K562 (cell line): Measurements from ENCODE around the gene C11orf98. TPM values are rescaled to one million over a fixed set of nuclear protein-coding genes. Genes with fewer than 3 reads are reported as not detected.

Experiments used
- ATAC-seq: fragments of 200-7000 bp; cut with Tn5 transposase; 3 replicates; pipeline ENCODE4 v1.9.1; 2020; ENCODE audit warnings: moderate library complexity
- BruUV-seq: library from RNA; stranded (reverse); fragments of 400-500 nt; replicated peaks from 2 replicates; lab custom pipeline; 2021; lab: Mats Ljungman, UMichigan
- CTCF ChIA-PET: fragments of 300-600 bp; formaldehyde crosslinking; extraction: SDS; loops from one replicate; lab custom pipeline; 2021; ENCODE audit warnings: low intra/inter-chr PET ratio; lab: Yijun Ruan, JAX
- POLR2A ChIA-PET: fragments of 300-600, 350-650 bp; sonication (Branson Sonifier 250); formaldehyde crosslinking; extraction: SDS; loops from one replicate; lab custom pipeline; 2021; ENCODE audit warnings: antibody characterized with exemption, inconsistent platforms; lab: Yijun Ruan, JAX
- DNase-seq, 4 experiments: peaks; one replicate each; pipeline versions ENCODE4 v3.0.0 to v3.0.0-alpha.2; 2011 to 2018; ENCODE audit warnings: low spot score in 3 of 4, mixed read lengths in 3 of 4; ENCODE audit errors: extremely low read depth in 1 of 4
- FAIRE-seq: peaks from 2 replicates; lab custom pipeline; 2011; peaks lifted over from hg19 to GRCh38; lab: Jason Lieb, UNC
- H2AFZ ChIP-seq: 2 replicates; pipeline ENCODE4 v1.6.0; 2011; ENCODE audit warnings: low read depth, low read length, control low read depth, inconsistent platforms
- H3K27ac ChIP-seq: fragments of 200-600 bp; 3 replicates; pipeline ENCODE4 v1.8.0; 2011; ENCODE audit warnings: low read depth, mild to moderate bottlenecking, control low read depth, inconsistent platforms, low read length, moderate library complexity, mixed read lengths; ENCODE audit errors: extremely low read depth
- H3K27me3 ChIP-seq, 2 experiments: fragments of 300-600 bp in 1 of 2; 2 replicates in 1 of 2; 3 replicates in 1 of 2; pipeline versions ENCODE4 v1.6.0 to v1.8.0; 2011; ENCODE audit warnings: inconsistent platforms in 2 of 2, low read length in 2 of 2, mild to moderate bottlenecking in 1 of 2, mixed read lengths in 1 of 2, moderate library complexity in 1 of 2; ENCODE audit not compliant: control insufficient read depth in 2 of 2, insufficient read depth in 2 of 2
- H3K36me3 ChIP-seq: fragments of 300-600 bp; 3 replicates; pipeline ENCODE4 v1.8.0; 2011; ENCODE audit warnings: mild to moderate bottlenecking, low read length, inconsistent platforms; ENCODE audit not compliant: control insufficient read depth, insufficient read depth
- H3K4me1 ChIP-seq, 2 experiments: fragments of 200-600 bp in 1 of 2; replicated peaks in 1 of 2; 2 replicates in 1 of 2; 3 replicates in 1 of 2; pipeline versions ENCODE4 v1.5.1 to v1.8.0; 2011; ENCODE audit warnings: inconsistent platforms in 2 of 2, low read length in 2 of 2, mild to moderate bottlenecking in 1 of 2, mixed read lengths in 1 of 2, moderate library complexity in 1 of 2; ENCODE audit not compliant: control insufficient read depth in 2 of 2, insufficient read depth in 2 of 2
- H3K4me2 ChIP-seq: 2 replicates; pipeline ENCODE4 v1.6.1; 2011; ENCODE audit warnings: low read length, control low read depth, inconsistent platforms, mixed read lengths; ENCODE audit not compliant: insufficient read depth
- H3K4me3 ChIP-seq: fragments of 200-600 bp; sonication (generic), shearing (Covaris generic); 2 replicates; pipeline ENCODE4 v1.5.1; 2016; ENCODE audit warnings: control low read depth, inconsistent platforms
- H3K79me2 ChIP-seq: fragments of 200-600 bp; 3 replicates; pipeline ENCODE4 v1.8.0; 2011; ENCODE audit warnings: low read length, inconsistent platforms; ENCODE audit not compliant: control insufficient read depth, insufficient read depth
- H3K9ac ChIP-seq, 2 experiments: 2 replicates each; pipeline versions ENCODE4 v1.6.0 to v1.6.1; 2011; ENCODE audit warnings: low read depth in 2 of 2, low read length in 2 of 2, control low read depth in 1 of 2, inconsistent platforms in 1 of 2, mild to moderate bottlenecking in 1 of 2, mixed read lengths in 1 of 2; ENCODE audit not compliant: insufficient read depth in 1 of 2
- H3K9me1 ChIP-seq: one replicate; pipeline ENCODE4 v1.6.0; 2011; ENCODE audit warnings: inconsistent platforms, mild to moderate bottlenecking, low read length, moderate library complexity; ENCODE audit not compliant: control insufficient read depth, insufficient read depth
- H3K9me3 ChIP-seq: replicated peaks from 2 replicates; pipeline ENCODE4 v1.5.1; 2011; ENCODE audit warnings: low read depth, low read length, inconsistent platforms; ENCODE audit not compliant: control insufficient read depth, insufficient read depth
- H4K20me1 ChIP-seq: replicated peaks from 2 replicates; pipeline ENCODE4 v1.6.1; 2011; ENCODE audit warnings: low read length, inconsistent platforms, mixed read lengths; ENCODE audit not compliant: control insufficient read depth, insufficient read depth
- L3MBTL2 ChIP-seq: fragments of 450-650 bp; IDR thresholded peaks from 2 replicates; pipeline ENCODE4 v1.6.1; 2016; ENCODE audit warnings: mild to moderate bottlenecking, moderate library complexity
- SRSF7 ChIP-seq: fragments of 200-400 bp; formaldehyde crosslinking; optimal IDR thresholded peaks from 2 replicates; pipeline ENCODE3; 2017; ENCODE audit warnings: mild to moderate bottlenecking, low read depth, low read length
- TRIM24 ChIP-seq, 2 experiments: fragments of 450-650 bp; IDR thresholded peaks; 2 replicates each; pipeline ENCODE4 v1.6.1; 2016
- WGBS: fragments of 100-300 bp; shearing (Covaris generic); methylation state at CpG from one replicate; pipeline ENCODE4 v1.1.6; 2016; ENCODE audit warnings: low coverage, mixed read lengths; ENCODE audit not compliant: insufficient coverage; ENCODE audit errors: missing lambda C conversion rate; 5-methylcytosine and 5-hydroxymethylcytosine counted together
- in situ Hi-C: fragments of 300-500 bp; cut with MboI; formaldehyde crosslinking; loops from 4 replicates; pipeline ENCODE4 v1.15.0; 2018; ENCODE audit warnings: inconsistent platforms, mixed read lengths
- intact Hi-C: fragments of 100-400 bp; cut with micrococcal nuclease; formaldehyde crosslinking; loops from 2 replicates; pipeline ENCODE4 v1.14.2; 2022
- polyA plus RNA-seq, 8 experiments: library from polyadenylated mRNA; depleted of rRNA in 4 of 8; stranded (reverse) in 5 of 8; unstranded in 3 of 8; fragments of >200 nt; fragmentation: Nextera tagmentation in 2 of 8; fragmentation: Illumina TruSeq in 1 of 8; extraction: Ambion mirVana in 2 of 8; extraction: Trizol in 1 of 8; gene quantifications; 2 replicates each; pipeline versions ENCODE4 v1.2.1 to v1.2.3, GENCODE V29; 2011 to 2014; ENCODE audit warnings: inconsistent platforms in 1 of 8, missing spikeins in 1 of 8
- total RNA-seq, 7 experiments: library from RNA; depleted of rRNA in 6 of 7; stranded (reverse); fragments of >200 nt in 6 of 7; fragmentation: Illumina TruSeq in 2 of 7; extraction: Trizol in 2 of 7; gene quantifications; 2 replicates each; pipeline versions ENCODE4 v1.2.1 to v1.2.3, GENCODE V29; 2011 to 2021; ENCODE audit warnings: low replicate concordance in 1 of 7
- TF ChIP-seq, protein P1 (sequence below): fragments of 250-450 bp; sonication (Bioruptor Pico); IDR thresholded peaks from 2 replicates; pipeline ENCODE4 v1.5.1; 2021; ENCODE audit warnings: mild to moderate bottlenecking
- TF ChIP-seq, protein P2 (sequence below), 2 experiments: fragments of 450-650 bp; IDR thresholded peaks; 2 replicates each; pipeline ENCODE4 v1.6.1; 2016; ENCODE audit warnings: mild to moderate bottlenecking in 2 of 2, borderline replicate concordance in 1 of 2, low read depth in 1 of 2, moderate library complexity in 1 of 2
- TF ChIP-seq, protein P3 (sequence below), 2 experiments: fragments of 250-450 bp in 1 of 2; fragments of 450-650 bp in 1 of 2; sonication (Bioruptor Pico) in 1 of 2; IDR thresholded peaks; 2 replicates each; pipeline versions ENCODE4 v1.6.1 to v1.8.0; 2016 to 2021; ENCODE audit warnings: mild to moderate bottlenecking in 2 of 2, moderate library complexity in 2 of 2, missing compliant biosample characterization in 1 of 2, missing genetic modification characterization in 1 of 2

The C11orf98 gene
- total and polyA plus RNA-seq, 9 of the 15 experiments (the other 6 are each of a cell fraction or from before 2014, with no cell fraction given) = 103 to 352 (median 218) TPM

DNA sequence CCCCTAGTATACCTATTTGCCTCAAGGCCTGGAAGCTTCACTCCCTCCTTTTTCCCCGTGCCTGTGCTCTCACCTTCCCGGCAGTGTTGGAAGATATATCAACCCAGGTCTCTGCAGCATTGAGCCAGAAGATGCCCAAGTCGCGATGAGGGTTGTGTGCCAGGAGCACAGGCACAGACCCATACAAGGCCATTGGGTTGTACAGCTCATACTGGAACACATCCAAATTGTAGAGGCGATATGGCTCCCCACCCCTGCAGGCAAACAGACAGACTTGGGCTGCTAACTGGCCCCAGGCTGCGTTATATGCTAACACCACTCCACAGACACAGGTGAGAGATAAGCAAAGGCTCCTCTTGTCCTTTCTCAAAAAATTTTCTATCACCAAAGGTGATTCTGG, 32.5 kb downstream of the C11orf98 start:
- H3K27ac ChIP-seq = no peak overlapping the region
- no peaks in the 10 kb centered on the region; the same call in 1 of the 2 replicates for H4K20me1 ChIP-seq
- DNase-seq (no peak), FAIRE-seq (no peak), ATAC-seq (no peak)
- BruUV-seq = no TSS peak
- H3K4me1 ChIP-seq = no peaks in the 10 kb centered on the region
- H3K36me3 ChIP-seq = peaks cover 97% of the 10 kb centered on the region
- no peak overlapping the region for H2AFZ ChIP-seq
- no peak overlapping the region for H3K4me2 ChIP-seq
- CTCF ChIA-PET = no interaction called here
- H3K79me2 ChIP-seq = no peaks in the 10 kb centered on the region; the same call in 2 of the 3 replicates
- in situ Hi-C loops = no loop called here
- POLR2A ChIA-PET = no interaction called here
- 96% methylated on average over 6 of the region's 6 CpGs for WGBS
- no peak for TF ChIP-seq TRIM24 (IDR thresholded peaks at IDR 0.05)
- TF ChIP-seq, protein P1, sequence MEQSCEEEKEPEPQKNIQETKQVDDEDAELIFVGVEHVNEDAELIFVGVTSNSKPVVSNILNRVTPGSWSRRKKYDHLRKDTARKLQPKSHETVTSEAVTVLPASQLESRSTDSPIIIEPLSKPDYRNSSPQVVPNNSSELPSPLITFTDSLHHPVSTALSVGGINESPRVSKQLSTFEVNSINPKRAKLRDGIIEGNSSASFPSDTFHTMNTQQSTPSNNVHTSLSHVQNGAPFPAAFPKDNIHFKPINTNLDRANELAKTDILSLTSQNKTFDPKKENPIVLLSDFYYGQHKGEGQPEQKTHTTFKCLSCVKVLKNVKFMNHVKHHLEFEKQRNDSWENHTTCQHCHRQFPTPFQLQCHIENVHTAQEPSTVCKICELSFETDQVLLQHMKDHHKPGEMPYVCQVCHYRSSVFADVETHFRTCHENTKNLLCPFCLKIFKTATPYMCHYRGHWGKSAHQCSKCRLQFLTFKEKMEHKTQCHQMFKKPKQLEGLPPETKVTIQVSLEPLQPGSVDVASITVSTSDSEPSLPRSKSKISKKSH (CRISPR knock-in tag) = no peak
- TF ChIP-seq, protein P2, sequence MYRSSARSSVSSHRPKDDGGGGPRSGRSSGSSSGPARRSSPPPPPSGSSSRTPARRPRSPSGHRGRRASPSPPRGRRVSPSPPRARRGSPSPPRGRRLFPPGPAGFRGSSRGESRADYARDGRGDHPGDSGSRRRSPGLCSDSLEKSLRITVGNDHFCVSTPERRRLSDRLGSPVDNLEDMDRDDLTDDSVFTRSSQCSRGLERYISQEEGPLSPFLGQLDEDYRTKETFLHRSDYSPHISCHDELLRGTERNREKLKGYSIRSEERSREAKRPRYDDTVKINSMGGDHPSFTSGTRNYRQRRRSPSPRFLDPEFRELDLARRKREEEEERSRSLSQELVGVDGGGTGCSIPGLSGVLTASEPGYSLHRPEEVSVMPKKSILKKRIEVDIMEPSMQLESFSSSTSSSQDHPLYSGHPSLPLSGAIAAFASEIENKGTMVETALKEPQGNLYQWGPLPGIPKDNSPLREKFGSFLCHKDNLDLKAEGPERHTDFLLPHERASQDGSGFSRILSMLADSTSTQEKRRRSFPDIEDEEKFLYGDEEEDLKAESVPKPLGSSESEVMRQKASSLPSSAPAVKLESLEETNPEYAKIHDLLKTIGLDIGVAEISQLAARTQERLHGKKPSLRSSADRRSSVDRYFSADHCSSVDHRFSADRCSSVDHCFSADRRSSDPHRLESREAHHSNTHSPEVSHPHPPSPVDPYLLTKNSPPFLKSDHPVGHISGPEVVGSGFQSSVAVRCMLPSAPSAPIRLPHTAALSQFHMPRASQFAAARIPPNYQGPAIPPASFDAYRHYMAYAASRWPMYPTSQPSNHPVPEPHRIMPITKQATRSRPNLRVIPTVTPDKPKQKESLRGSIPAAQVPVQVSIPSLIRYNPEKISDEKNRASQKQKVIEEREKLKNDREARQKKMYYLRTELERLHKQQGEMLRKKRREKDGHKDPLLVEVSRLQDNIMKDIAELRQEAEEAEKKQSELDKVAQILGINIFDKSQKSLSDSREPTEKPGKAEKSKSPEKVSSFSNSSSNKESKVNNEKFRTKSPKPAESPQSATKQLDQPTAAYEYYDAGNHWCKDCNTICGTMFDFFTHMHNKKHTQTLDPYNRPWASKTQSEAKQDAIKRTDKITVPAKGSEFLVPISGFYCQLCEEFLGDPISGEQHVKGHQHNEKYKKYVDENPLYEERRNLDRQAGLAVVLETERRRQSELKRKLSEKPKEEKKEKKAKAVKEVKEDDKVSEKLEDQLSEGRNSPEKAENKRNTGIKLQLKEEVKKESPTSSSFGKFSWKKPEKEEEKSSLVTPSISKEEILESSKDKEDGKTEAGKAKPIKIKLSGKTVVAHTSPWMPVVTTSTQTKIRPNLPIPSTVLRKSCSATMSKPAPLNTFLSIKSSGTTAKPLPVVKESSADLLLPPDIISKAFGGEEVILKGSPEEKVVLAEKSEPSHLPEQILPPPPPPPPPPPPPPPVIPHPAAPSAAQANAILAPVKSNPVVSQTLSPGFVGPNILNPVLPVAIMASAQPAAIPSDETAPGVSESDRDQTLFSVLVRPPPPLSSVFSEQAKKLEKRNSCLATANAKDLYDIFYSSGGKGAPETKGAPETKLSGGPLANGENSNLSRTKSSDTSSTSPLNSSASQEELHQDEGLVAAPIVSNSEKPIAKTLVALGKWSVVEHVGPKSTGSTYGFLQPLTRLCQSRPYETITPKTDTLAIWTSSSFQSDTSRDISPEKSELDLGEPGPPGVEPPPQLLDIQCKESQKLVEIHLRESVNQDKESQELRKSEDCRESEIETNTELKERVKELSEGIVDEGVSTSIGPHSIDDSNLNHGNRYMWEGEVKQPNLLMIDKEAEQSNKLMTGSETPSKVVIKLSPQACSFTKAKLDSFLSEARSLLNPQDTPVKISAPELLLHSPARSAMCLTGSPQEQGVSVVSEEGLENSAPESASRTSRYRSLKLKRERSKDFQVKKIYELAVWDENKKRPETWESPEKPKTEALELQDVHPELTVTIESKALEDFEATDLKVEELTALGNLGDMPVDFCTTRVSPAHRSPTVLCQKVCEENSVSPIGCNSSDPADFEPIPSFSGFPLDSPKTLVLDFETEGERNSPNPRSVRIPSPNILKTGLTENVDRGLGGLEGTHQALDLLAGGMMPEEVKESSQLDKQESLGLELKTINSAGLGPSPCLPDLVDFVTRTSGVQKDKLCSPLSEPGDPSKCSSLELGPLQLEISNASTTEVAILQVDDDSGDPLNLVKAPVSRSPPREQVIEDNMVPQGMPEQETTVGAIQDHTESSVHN (IDR thresholded peaks at IDR 0.05; ENCODE audit: borderline replicate concordance in 1 of 2, low read depth in 1 of 2) = no peak
- TF ChIP-seq, protein P3, sequence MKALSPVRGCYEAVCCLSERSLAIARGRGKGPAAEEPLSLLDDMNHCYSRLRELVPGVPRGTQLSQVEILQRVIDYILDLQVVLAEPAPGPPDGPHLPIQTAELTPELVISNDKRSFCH (CRISPR knock-in tag; IDR thresholded peaks at IDR 0.05) = no peak
- TF ChIP-seq, protein P3 (tag; IDR thresholded peaks at IDR 0.05) = no peak
- no peak for TF ChIP-seq L3MBTL2
- TF ChIP-seq SRSF7 = no peak
- no peaks in the 10 kb centered on the region for H3K27me3 ChIP-seq
- no peaks in the 10 kb centered on the region for H3K9me1 ChIP-seq
- no peaks in the 10 kb centered on the region for H3K9me3 ChIP-seq
- no peak overlapping the region for H3K4me3 ChIP-seq
- H3K9ac ChIP-seq = peak overlapping the region in 1 of 2 experiments; percentile 71; a peak in 1 of 4 replicates
- intact Hi-C loops = no loop called here
